GM21360 (cell line): ENCODE data around the gene BANK1.
"Not testable (repeated sequence)": the region's sequence is repeated elsewhere in the genome, so short reads cannot be mapped to it uniquely, and the experiment has no call there.

ENCODE experiments used
- ATAC-seq: cut with Tn5 transposase; IDR thresholded peaks from one replicate; pipeline ENCODE4 v1.9.1; 2021; ENCODE audit warnings: mild to moderate bottlenecking, moderate library complexity; ENCODE audit not compliant: unreplicated experiment

The BANK1 gene

GRCh38 chr4:101871962-101872676 is 81.6 kb downstream of the BANK1 start:
- no peak for ATAC-seq

GRCh38 chr4:101885574-101885973 is 95.0 kb downstream of the BANK1 start:
- ATAC-seq: no peak

DNA sequence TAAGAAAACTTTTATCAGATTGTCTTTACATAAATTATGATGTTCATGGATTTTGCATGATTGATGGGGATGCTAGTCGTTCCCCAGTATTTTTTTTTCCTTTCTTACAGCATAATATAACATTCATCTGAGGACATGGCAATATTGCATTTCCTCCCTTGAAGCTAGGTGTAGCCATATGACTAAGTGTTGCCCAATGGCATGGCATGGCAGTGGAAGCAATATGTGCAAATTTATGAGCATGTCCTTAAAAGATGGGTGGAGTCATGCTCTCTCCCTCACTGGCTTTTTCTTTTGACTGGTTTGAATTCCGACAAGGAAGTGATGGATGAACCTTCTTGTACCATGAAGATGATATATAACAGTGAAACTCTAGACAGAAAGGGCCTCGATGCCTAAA is 96.3 kb downstream of the BANK1 start:
- no peak for ATAC-seq

GRCh38 chr4:101888472-101888871 is 97.9 kb downstream of the BANK1 start:
- ATAC-seq: no peak

DNA sequence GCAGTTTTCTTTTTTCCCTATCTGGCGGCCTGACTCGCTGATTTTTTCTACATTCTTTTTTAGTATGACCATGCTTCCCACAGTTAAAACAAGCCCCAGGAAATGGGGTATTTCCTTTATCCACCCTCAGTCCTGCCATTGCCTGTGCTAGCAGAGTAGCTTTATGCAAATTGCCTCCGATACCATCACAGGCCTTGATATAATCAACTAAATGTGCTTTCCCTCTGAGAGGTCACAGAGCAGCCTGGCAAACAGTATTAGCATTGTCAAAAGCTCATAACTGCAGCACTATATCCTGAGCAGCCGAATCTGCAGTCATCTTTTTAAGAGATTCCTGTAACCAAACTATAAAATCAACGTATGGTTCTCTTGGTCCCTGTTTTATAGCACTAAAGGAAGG is 115.0 kb downstream of the BANK1 start:
- ATAC-seq: not testable (repeated sequence)

DNA sequence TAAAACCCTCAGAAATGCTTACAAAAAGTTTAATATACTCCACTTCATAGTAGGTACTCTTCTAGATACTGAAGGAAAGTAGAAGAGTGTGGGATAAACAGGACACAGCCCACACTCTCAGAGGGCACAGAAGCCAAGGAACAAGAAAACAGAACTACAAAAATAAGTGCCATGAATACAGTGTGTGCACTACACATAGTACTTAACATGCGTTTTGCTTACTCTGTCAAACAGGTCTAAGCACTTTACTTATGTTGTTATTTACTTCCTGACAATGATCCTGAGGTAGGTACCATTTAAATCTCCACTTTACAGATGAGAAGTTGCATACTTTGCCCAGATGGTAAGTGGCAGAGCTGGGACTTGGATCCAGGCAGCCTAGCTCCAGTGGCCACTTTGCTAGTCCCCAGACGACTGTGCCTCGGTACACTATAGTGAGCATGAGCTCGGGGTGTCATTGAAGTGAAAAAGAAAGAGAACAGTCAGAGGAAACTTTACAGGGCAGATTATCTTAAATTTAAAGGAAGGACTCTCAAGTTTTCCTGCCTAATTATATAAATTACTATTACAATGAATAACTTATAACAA is 120.3 kb downstream of the BANK1 start:
- no peak for ATAC-seq

DNA sequence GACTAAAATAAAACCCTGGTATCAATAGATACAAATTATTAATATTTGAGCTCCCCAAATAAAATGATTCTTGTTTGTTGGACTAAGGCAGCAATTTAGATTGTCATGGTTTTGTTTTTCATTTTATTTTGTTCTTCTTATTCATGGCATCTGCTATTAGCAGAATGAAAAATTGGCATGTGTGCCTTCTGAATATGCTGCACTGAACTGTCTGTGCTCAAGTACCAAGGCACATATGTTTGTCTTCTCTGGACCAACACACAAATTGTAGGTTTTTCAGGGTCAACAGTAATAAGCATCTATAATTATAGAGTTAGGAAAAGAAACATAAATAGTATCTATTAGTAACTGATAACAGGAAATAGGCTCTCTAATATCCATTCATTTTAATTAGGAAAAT is 121.1 kb downstream of the BANK1 start:
- ATAC-seq: no peak

DNA sequence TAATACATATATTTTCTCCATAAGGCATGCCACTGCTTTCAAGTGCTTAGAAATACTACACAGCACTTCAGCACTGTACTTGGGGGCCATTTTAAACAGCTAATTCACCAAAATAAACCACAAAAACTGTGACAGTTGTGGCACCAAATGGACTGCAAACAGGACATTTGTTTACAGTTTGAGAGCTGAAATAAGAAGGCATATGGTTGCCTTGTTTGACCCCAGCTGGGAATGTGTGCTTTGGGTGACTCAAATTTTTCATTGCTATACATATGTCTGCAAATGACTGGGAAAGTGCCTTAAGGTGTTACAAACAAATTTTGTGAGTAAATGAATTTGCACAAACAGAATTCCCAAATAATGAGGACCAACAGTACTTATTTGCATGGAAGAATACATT is 124.2 kb downstream of the BANK1 start:
- ATAC-seq: no peak

GRCh38 chr4:101919373-101919977 is 128.9 kb downstream of the BANK1 start:
- no peak for ATAC-seq

- no peak for ATAC-seq
Measured at GRCh38 chr4:101921370-101921769, 130.8 kb downstream of the BANK1 start.

- ATAC-seq: no peak
Measured at GRCh38 chr4:101931619-101932018, 141.1 kb downstream of the BANK1 start.

DNA sequence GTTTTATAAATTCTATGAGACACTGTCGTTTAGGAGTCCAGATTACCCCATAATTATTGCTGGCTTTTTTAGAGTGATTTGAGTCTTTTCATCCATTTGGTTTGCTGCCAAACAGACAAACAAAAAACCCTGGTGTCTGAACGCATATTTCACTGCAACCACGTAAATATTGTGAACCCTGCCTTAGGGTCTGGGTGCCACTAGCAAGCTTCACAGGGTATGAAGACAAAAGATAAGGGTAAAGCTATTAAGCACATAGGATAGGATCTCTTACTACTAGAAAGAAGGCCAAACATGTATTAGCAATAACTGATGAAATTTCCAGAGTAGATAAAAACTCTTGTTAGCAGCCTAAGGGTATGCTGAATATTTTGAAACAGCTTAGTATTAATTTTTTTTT is 143.3 kb downstream of the BANK1 start:
- no peak for ATAC-seq

DNA sequence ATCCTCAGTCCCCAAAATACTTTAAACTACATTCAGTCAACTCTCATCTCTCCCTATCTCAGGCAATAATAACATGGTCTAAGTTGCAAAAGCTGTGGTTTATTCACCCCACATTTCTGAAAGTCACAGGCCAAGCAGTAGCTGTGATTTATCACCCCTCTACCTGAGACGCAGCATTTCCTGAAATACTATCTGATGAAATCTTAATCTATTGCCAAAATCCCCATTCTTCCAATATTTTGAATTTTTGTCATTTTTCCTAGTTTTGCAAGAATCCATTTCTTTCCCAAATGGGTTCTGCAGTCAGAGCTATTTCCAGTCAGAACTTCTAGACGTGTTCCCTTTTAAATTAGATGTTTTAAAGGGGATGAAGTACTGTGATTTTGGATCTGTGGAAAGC is 148.3 kb downstream of the BANK1 start:
- no peak for ATAC-seq

DNA sequence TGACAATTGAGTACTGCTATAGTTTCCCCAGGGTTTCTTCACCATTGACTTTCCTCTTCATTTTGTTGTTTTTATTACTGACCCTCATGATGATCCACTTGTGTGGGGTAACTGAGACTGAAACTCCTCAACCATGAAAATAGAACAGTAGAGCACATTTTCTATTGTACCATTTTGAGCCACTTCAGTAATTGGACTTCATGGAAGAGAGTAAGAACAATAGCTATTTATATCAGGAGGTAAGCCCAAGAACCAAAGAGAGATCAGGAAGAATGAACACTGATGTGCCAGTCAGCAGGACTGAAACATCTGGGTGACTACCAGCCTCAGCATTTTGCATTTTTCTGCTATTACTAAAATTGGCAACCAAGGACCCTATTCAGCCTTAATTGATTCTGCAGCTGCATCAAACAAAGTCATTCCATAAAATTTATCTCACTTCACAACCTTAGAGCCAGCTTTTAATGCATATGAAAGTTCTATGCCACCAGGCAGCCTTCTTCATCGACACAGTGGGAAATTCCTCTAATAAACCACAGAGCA is 151.4 kb downstream of the BANK1 start:
- ATAC-seq: no peak

DNA sequence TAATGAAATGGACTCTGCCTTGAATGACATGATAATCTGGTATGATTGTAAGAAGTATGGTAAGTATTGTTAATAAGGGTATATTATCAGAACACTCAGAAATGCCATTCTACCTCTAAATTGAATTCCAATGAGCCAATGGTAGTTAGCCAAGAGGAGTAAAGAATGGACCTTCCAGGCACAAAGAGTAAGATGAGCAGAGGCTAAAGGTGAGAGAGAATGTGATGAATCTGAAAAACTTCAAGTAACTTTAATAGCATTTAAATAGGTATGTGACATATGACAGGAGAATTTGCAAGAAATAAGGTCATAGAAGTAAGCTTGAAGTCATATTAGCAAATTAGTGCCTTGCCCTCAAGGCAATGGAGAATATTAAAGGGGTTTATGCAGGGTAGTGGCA is 152.4 kb downstream of the BANK1 start:
- ATAC-seq: no peak

DNA sequence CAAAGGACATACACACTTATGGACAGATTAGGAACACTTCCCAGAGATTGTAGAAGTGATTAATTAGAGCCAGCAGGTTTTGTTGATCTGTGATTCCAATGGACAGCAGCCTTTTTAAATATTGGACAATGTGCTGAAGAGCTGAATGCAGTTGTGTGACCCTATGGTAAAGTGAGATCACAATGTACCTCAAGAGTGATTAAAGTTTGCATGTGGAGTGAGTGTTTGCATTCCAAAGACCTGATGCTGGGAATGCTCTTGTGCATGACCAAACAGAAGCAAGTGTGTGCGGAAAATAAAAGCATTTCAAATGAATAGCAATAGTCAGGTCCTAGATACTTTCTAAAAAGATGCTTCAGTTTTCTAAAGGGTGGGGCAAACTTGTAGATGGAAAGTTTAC is 154.1 kb downstream of the BANK1 start:
- ATAC-seq: no peak

- ATAC-seq: no peak
Measured at GRCh38 chr4:101948055-101948454, 157.5 kb downstream of the BANK1 start.

- ATAC-seq: no peak
Measured at GRCh38 chr4:101948951-101949350, 158.4 kb downstream of the BANK1 start.

DNA sequence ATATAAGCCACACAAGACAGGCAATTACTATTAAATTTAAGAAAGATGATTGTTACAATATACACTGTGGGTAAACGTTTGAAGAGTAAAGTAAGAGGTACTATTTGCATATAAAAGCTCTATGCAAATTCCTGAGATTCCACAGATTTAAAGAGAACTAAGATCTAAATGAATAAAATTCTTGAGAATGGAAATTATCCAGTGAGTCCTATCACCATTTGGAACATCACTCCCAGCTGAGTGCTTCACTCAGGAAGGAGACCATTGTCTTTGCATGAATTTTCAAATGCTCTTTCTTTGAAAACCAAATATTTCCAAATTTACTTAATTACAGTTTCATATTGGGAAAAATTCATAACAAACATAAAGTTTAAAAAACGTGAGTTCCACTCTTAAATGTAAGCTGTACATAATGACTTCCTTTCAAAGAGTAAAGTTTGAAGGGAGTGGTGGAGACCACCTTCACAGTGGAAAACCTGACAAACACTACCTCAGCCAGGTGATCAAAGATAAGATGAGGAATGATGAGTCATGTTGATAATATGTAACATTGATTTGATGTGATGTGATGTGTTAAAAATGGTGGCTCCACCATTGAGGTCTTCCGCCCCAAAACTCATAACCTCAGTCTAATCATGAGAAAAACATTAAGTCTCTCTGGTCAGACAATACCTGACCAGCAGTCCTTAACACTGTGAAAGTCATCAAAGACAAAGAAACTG is 159.9 kb downstream of the BANK1 start:
- ATAC-seq: no peak

- no peak for ATAC-seq
Measured at GRCh38 chr4:101952985-101953384, 162.5 kb downstream of the BANK1 start.

- no peak for ATAC-seq
Measured at GRCh38 chr4:101953949-101954348, 163.4 kb downstream of the BANK1 start.

GRCh38 chr4:101954351-101954750 is 163.8 kb downstream of the BANK1 start:
- no peak for ATAC-seq
